ENCODE results near the gene FBXL19. TPM values are rescaled to one million over a fixed set of nuclear protein-coding genes. Genes with fewer than 3 reads are reported as not detected.

FBXL19 gene
- polyA plus RNA-seq, 1 donor (not counting 4 experiments of a cell fraction or from before 2014, with no cell fraction given): 10.2 TPM

DNA sequence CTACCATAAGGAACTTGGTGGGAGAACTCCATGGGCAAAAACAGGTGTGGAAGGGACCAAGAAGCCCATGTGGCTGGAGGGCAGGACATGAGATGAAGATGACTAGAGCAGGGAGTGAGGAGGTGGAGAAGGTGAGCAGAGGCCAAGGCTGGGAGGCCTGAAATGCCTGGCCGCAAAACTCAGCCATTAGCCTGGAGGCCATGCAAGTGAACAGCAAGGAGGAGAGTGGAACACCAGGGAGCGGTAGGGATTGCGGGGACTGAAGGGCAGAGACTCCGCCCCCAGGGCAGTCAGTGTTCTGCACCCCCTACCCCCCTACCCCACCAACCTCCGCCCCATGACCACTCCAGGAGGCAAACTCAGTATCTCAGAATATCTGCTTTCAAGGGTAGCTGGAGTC, 46.5 kb upstream of the FBXL19 start:
- Histone ChIP-seq H3K27ac (ENCODE audit: control insufficient read depth, insufficient read depth, low read length) (no peak overlapping the region), H3K9me3 (ENCODE audit: control insufficient read depth, low read depth, low read length) (no peaks in the 10 kb centered on the region), H3K4me3 (ENCODE audit: control insufficient read depth in 2 of 3, extremely low read depth in 1 of 3, insufficient read depth in 2 of 3, low read depth in 1 of 3, low read length in 3 of 3) (peak overlapping the region in 1 of 3 experiments; percentile 79), H3K9me1 (ENCODE audit: control insufficient read depth, extremely low read depth, insufficient read depth, low read length) (no peaks in the 10 kb centered on the region), H2AFZ (ENCODE audit: control insufficient read depth, low read length) (no peak overlapping the region), H3K36me3 (ENCODE audit: control insufficient read depth in 2 of 2, extremely low read depth in 1 of 2, insufficient read depth in 2 of 2, low read length in 2 of 2) (peaks cover 0 to 2% of the 10 kb centered on the region in 2 experiments), H3K4me1 (ENCODE audit: control insufficient read depth, extremely low read depth, insufficient read depth, low read length) (peaks cover 25% of the 10 kb centered on the region), H3K4me2 (ENCODE audit: control insufficient read depth, extremely low read depth, insufficient read depth, low read depth, low read length) (peak overlapping the region; percentile 78), H4K20me1 (ENCODE audit: control insufficient read depth, extremely low read depth, insufficient read depth, low read length) (no peaks in the 10 kb centered on the region), H3K9ac (ENCODE audit: control insufficient read depth, extremely low read depth, insufficient read depth, low read length) (peak overlapping the region; percentile 93), H3K79me2 (ENCODE audit: control insufficient read depth, insufficient read depth, low read length) (peaks cover 6% of the 10 kb centered on the region), H3K27me3 (ENCODE audit: control insufficient read depth, extremely low read depth, insufficient read depth, low read length) (no peaks in the 10 kb centered on the region)
- dilution Hi-C loops (cut with MboI; ENCODE audit: extremely low pct_ligation_motif_present, low sequenced_read_pairs): loop anchor here (25.0 kb wide), 1 partner anchor 90 kb away; the partner anchor contains the start of gene ZNF629
- FAIRE-seq (no peak), DNase-seq (ENCODE audit: low read depth, low spot score) (no peak)
- TF ChIP-seq EZH2 (IDR thresholded peaks at IDR 0.05; ENCODE audit: low read length): no peak
- TF ChIP-seq, protein P1, sequence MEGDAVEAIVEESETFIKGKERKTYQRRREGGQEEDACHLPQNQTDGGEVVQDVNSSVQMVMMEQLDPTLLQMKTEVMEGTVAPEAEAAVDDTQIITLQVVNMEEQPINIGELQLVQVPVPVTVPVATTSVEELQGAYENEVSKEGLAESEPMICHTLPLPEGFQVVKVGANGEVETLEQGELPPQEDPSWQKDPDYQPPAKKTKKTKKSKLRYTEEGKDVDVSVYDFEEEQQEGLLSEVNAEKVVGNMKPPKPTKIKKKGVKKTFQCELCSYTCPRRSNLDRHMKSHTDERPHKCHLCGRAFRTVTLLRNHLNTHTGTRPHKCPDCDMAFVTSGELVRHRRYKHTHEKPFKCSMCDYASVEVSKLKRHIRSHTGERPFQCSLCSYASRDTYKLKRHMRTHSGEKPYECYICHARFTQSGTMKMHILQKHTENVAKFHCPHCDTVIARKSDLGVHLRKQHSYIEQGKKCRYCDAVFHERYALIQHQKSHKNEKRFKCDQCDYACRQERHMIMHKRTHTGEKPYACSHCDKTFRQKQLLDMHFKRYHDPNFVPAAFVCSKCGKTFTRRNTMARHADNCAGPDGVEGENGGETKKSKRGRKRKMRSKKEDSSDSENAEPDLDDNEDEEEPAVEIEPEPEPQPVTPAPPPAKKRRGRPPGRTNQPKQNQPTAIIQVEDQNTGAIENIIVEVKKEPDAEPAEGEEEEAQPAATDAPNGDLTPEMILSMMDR (optimal IDR thresholded peaks at IDR 0.05 in 1 of 3, IDR thresholded peaks at IDR 0.05 in 1 of 3, conservative IDR thresholded peaks at IDR 0.05 in 1 of 3; ENCODE audit: extremely low read depth in 1 of 3, insufficient read depth in 2 of 3, low read length in 3 of 3): no peak

DNA sequence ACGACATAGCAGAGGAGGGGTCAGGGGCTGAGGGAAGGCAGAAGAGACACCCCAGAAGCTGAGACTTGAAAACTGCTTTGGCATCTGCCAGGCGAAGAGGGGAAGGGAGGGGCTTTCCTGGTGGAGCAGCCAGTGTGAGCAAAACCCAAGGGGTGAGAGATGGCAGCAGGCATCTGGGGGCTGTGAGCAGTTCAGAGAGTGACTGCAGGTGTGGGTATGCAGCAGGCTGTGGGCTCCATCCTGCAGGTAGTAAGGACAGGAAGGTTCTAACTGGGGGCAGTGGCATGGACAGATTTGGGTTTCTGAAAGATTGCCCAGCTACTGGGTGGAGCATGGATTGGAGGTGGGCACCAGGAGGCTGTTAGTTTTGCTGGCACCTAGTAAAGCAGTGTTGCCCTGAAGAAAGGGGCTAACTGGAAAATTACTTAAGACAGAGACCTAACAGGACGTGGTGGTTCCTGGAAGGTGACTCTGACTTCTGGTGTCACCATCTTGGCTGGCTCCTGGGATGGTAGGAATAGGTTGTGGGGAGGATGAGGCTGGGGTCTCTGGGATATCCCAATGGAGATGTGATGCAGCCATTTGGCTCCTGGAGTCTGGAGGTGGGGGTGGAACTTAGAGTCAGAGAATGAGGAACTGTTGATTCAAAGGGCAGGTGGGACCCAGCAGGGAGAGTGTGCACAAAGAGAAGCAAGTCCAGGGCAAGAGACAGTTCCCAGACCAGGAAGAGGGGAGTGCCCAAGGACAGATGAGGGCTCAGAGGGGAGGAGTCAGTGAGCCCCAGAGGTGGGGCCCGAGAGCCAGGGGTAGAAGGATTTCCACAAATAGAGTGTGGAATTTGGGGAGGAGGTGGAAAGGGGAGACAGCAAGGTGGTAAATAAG, 40.7 kb upstream of the FBXL19 start:
- H2AFZ ChIP-seq (ENCODE audit: control insufficient read depth, low read length): no peak overlapping the region
- no peak for TF ChIP-seq EZH2 (IDR thresholded peaks at IDR 0.05; ENCODE audit: low read length)
- TF ChIP-seq, protein P1 (optimal IDR thresholded peaks at IDR 0.05 in 1 of 3, IDR thresholded peaks at IDR 0.05 in 1 of 3, conservative IDR thresholded peaks at IDR 0.05 in 1 of 3; ENCODE audit: extremely low read depth in 1 of 3, insufficient read depth in 2 of 3, low read length in 3 of 3): no peak
- H3K27ac ChIP-seq (ENCODE audit: control insufficient read depth, insufficient read depth, low read length): no peak overlapping the region
- no peak overlapping the region for H3K4me3 ChIP-seq (ENCODE audit: control insufficient read depth in 2 of 3, extremely low read depth in 1 of 3, insufficient read depth in 2 of 3, low read depth in 1 of 3, low read length in 3 of 3)
- no peaks in the 10 kb centered on the region for H3K4me1 ChIP-seq (ENCODE audit: control insufficient read depth, extremely low read depth, insufficient read depth, low read length)
- no peaks in the 10 kb centered on the region for H3K27me3 ChIP-seq (ENCODE audit: control insufficient read depth, extremely low read depth, insufficient read depth, low read length)
- DNase-seq (ENCODE audit: low read depth, low spot score): no peak
- no peaks in the 10 kb centered on the region for H3K9me3 ChIP-seq (ENCODE audit: control insufficient read depth, low read depth, low read length)
- no peak for FAIRE-seq
- peaks cover 0 to 11% of the 10 kb centered on the region in 2 experiments for H3K36me3 ChIP-seq (ENCODE audit: control insufficient read depth in 2 of 2, extremely low read depth in 1 of 2, insufficient read depth in 2 of 2, low read length in 2 of 2)
- no peak overlapping the region for H3K9ac ChIP-seq (ENCODE audit: control insufficient read depth, extremely low read depth, insufficient read depth, low read length)
- no peaks in the 10 kb centered on the region for H3K79me2 ChIP-seq (ENCODE audit: control insufficient read depth, insufficient read depth, low read length)
- H3K4me2 ChIP-seq (ENCODE audit: control insufficient read depth, extremely low read depth, insufficient read depth, low read depth, low read length): no peak overlapping the region
- dilution Hi-C loops (cut with MboI; ENCODE audit: extremely low pct_ligation_motif_present, low sequenced_read_pairs): loop anchor here (25.0 kb wide), 1 partner anchor 95 kb away; the partner anchor contains the start of gene ZNF629
- H3K9me1 ChIP-seq (ENCODE audit: control insufficient read depth, extremely low read depth, insufficient read depth, low read length): no peaks in the 10 kb centered on the region
- H4K20me1 ChIP-seq (ENCODE audit: control insufficient read depth, extremely low read depth, insufficient read depth, low read length): no peaks in the 10 kb centered on the region
